ENCODE results near the gene TIRAP.

TIRAP gene

DNA sequence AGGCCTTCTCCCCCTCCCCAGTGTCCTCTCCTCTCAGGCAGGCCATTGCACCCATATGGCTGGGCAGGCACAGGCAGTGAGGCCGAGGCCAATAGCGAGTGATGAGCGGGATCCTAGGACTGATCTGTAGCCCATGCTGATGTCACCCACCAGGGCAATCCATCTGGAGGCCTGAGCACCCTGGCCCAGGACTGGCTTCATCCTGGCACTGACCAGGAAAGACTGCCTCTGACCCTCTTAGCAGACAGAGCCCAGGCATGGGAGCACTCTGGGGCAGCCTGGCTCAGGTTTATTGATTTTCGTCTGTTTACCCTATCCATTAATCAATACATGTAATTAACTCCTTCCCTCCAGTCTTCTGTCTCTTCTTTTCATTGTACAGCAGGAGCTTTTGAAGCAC is 5.1 kb upstream of the TIRAP start:
- Histone ChIP-seq H2AK5ac (ENCODE audit: low read length) (no peak overlapping the region), H3K79me1 (ENCODE audit: low read length) (peaks cover 2% of the 10 kb centered on the region), H3K27ac (ENCODE audit: low read depth, low read length) (no peak overlapping the region), H2AFZ (ENCODE audit: insufficient read depth, low read length, poor library complexity) (no peak overlapping the region), H4K12ac (ENCODE audit: low read depth, low read length) (no peak overlapping the region), H2BK5ac (ENCODE audit: low read depth, low read length, poor library complexity) (no peak overlapping the region), H2BK12ac (ENCODE audit: low read length) (no peak overlapping the region), H3K14ac (ENCODE audit: low read length) (no peak overlapping the region), H3K4me2 (ENCODE audit: low read length) (no peak overlapping the region), H4K8ac (ENCODE audit: low read depth, low read length) (no peak overlapping the region), H3K4me3 (ENCODE audit: low read depth, low read length) (no peak overlapping the region), H3K18ac (ENCODE audit: low read length) (no peak overlapping the region), H3K23ac (ENCODE audit: low read length) (no peak overlapping the region), H3K4me1 (ENCODE audit: control insufficient read depth in 1 of 2, insufficient read depth in 2 of 2, low read length in 2 of 2) (peaks cover 2 to 11% of the 10 kb centered on the region in 2 experiments), H4K91ac (ENCODE audit: low read depth, low read length) (no peak overlapping the region), H3K4ac (ENCODE audit: low read depth, low read length) (no peak overlapping the region), H3K79me2 (ENCODE audit: control insufficient read depth, insufficient read depth, low read length, poor library complexity) (no peaks in the 10 kb centered on the region), H3K9ac (ENCODE audit: low read length) (no peak overlapping the region), H2BK120ac (ENCODE audit: insufficient read depth, low read length, poor library complexity) (no peak overlapping the region), H3K36me3 (ENCODE audit: control insufficient read depth in 1 of 2, insufficient read depth in 2 of 2, low read length in 2 of 2) (peaks cover 39 to 45% of the 10 kb centered on the region in 2 experiments), H3K9me3 (ENCODE audit: insufficient read depth, low read depth, low read length) (no peaks in the 10 kb centered on the region), H3K27me3 (ENCODE audit: insufficient read depth, low read length) (no peaks in the 10 kb centered on the region)
- DNase-seq = no peak
- no CpG with 5 or more reads among the region's 4 CpGs for WGBS (ENCODE audit: extremely low coverage, insufficient coverage, insufficient read length)

- Histone ChIP-seq H4K8ac (ENCODE audit: low read depth, low read length) (no peak overlapping the region), H2BK12ac (ENCODE audit: low read length) (no peak overlapping the region), H4K91ac (ENCODE audit: low read depth, low read length) (no peak overlapping the region), H3K4me2 (ENCODE audit: low read length) (no peak overlapping the region), H3K18ac (ENCODE audit: low read length) (no peak overlapping the region), H3K4me3 (ENCODE audit: low read depth, low read length) (no peak overlapping the region), H3K79me1 (ENCODE audit: low read length) (peaks cover 8% of the 10 kb centered on the region), H3K79me2 (ENCODE audit: control insufficient read depth, insufficient read depth, low read length, poor library complexity) (peaks cover 6% of the 10 kb centered on the region), H2BK120ac (ENCODE audit: insufficient read depth, low read length, poor library complexity) (no peak overlapping the region), H2AK5ac (ENCODE audit: low read length) (no peak overlapping the region), H3K36me3 (ENCODE audit: control insufficient read depth in 1 of 2, insufficient read depth in 2 of 2, low read length in 2 of 2) (peaks cover 30 to 32% of the 10 kb centered on the region in 2 experiments), H3K23ac (ENCODE audit: low read length) (no peak overlapping the region), H3K4ac (ENCODE audit: low read depth, low read length) (no peak overlapping the region), H3K27me3 (ENCODE audit: insufficient read depth, low read length) (no peaks in the 10 kb centered on the region), H3K14ac (ENCODE audit: low read length) (no peak overlapping the region), H2AFZ (ENCODE audit: insufficient read depth, low read length, poor library complexity) (no peak overlapping the region), H3K9me3 (ENCODE audit: insufficient read depth, low read depth, low read length) (no peaks in the 10 kb centered on the region), H3K27ac (ENCODE audit: low read depth, low read length) (no peak overlapping the region), H4K12ac (ENCODE audit: low read depth, low read length) (no peak overlapping the region), H2BK5ac (ENCODE audit: low read depth, low read length, poor library complexity) (no peak overlapping the region), H3K9ac (ENCODE audit: low read length) (no peak overlapping the region), H3K4me1 (ENCODE audit: control insufficient read depth in 1 of 2, insufficient read depth in 2 of 2, low read length in 2 of 2) (peaks cover 6 to 17% of the 10 kb centered on the region in 2 experiments)
- no CpG with 5 or more reads among the region's 8 CpGs for WGBS (ENCODE audit: extremely low coverage, insufficient coverage, insufficient read length)
- DNase-seq = no peak
Measured at GRCh38 chr11:126279191-126279590, 3.7 kb upstream of the TIRAP start.

DNA sequence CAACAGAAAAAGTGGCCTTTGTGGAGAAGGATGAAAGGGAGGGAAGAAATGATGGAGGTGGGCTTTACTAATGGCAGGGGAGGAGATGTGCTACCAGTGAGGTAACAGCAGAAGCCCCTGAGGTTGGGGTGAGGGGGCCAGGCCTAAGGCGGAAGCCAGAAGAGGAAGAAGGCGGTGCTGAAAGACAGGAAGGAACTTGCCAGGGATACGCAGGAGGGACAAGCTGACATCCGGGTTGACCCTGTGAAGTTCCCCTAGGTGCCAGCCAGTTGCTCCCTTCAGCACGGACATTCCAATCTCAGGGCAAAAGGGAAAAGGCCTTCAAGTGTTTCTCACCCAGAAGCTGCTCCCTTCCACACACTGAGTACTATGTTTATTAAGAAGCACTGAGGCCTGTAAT is 2.3 kb upstream of the TIRAP start:
- Histone ChIP-seq H3K23ac (ENCODE audit: low read length) (no peak overlapping the region), H2AFZ (ENCODE audit: insufficient read depth, low read length, poor library complexity) (no peak overlapping the region), H3K18ac (ENCODE audit: low read length) (no peak overlapping the region), H2AK5ac (ENCODE audit: low read length) (no peak overlapping the region), H2BK120ac (ENCODE audit: insufficient read depth, low read length, poor library complexity) (no peak overlapping the region), H3K4me2 (ENCODE audit: low read length) (no peak overlapping the region), H2BK5ac (ENCODE audit: low read depth, low read length, poor library complexity) (no peak overlapping the region), H4K8ac (ENCODE audit: low read depth, low read length) (no peak overlapping the region), H3K9ac (ENCODE audit: low read length) (no peak overlapping the region), H2BK12ac (ENCODE audit: low read length) (no peak overlapping the region), H3K27me3 (ENCODE audit: insufficient read depth, low read length) (no peaks in the 10 kb centered on the region), H3K14ac (ENCODE audit: low read length) (no peak overlapping the region), H4K12ac (ENCODE audit: low read depth, low read length) (no peak overlapping the region), H3K36me3 (ENCODE audit: control insufficient read depth in 1 of 2, insufficient read depth in 2 of 2, low read length in 2 of 2) (peaks cover 18 to 20% of the 10 kb centered on the region in 2 experiments), H3K9me3 (ENCODE audit: insufficient read depth, low read depth, low read length) (no peaks in the 10 kb centered on the region), H3K4ac (ENCODE audit: low read depth, low read length) (no peak overlapping the region), H3K79me1 (ENCODE audit: low read length) (peaks cover 8% of the 10 kb centered on the region), H3K4me1 (ENCODE audit: control insufficient read depth in 1 of 2, insufficient read depth in 2 of 2, low read length in 2 of 2) (peaks cover 6 to 17% of the 10 kb centered on the region in 2 experiments), H4K91ac (ENCODE audit: low read depth, low read length) (no peak overlapping the region), H3K79me2 (ENCODE audit: control insufficient read depth, insufficient read depth, low read length, poor library complexity) (peaks cover 6% of the 10 kb centered on the region), H3K27ac (ENCODE audit: low read depth, low read length) (no peak overlapping the region), H3K4me3 (ENCODE audit: low read depth, low read length) (no peak overlapping the region)
- WGBS (ENCODE audit: extremely low coverage, insufficient coverage, insufficient read length) = no CpG with 5 or more reads among the region's 5 CpGs
- DNase-seq = no peak

DNA sequence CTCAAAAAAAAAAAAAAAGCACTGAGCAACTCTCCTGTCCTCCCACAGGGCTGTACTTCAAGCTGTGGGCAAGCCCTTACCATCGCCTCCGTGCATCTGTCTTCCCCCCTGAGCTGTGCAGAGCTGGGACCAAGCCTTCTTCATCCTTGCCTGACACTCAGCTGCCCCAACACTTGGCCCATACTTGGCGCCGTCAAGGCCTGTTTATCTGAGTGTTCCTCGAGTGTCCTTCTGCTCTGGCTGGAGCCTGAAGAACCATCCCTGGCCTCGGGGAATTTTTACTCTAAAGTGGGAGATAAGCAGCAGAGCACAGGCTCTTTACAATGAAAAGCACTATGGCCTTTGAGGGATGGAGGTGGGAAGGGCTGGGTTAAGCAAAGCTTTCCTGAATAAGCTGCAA is 1.6 kb upstream of the TIRAP start:
- Histone ChIP-seq H3K4ac (ENCODE audit: low read depth, low read length) (no peak overlapping the region), H3K27me3 (ENCODE audit: insufficient read depth, low read length) (no peaks in the 10 kb centered on the region), H3K18ac (ENCODE audit: low read length) (no peak overlapping the region), H2AK5ac (ENCODE audit: low read length) (no peak overlapping the region), H3K4me1 (ENCODE audit: control insufficient read depth in 1 of 2, insufficient read depth in 2 of 2, low read length in 2 of 2) (peaks cover 6 to 17% of the 10 kb centered on the region in 2 experiments), H3K4me3 (ENCODE audit: low read depth, low read length) (no peak overlapping the region), H2BK5ac (ENCODE audit: low read depth, low read length, poor library complexity) (no peak overlapping the region), H3K36me3 (ENCODE audit: control insufficient read depth in 1 of 2, insufficient read depth in 2 of 2, low read length in 2 of 2) (peaks cover 13% of the 10 kb centered on the region in 2 experiments), H3K79me2 (ENCODE audit: control insufficient read depth, insufficient read depth, low read length, poor library complexity) (peaks cover 6% of the 10 kb centered on the region), H2BK120ac (ENCODE audit: insufficient read depth, low read length, poor library complexity) (no peak overlapping the region), H4K91ac (ENCODE audit: low read depth, low read length) (no peak overlapping the region), H3K9ac (ENCODE audit: low read length) (no peak overlapping the region), H3K27ac (ENCODE audit: low read depth, low read length) (no peak overlapping the region), H3K14ac (ENCODE audit: low read length) (no peak overlapping the region), H3K9me3 (ENCODE audit: insufficient read depth, low read depth, low read length) (no peaks in the 10 kb centered on the region), H3K79me1 (ENCODE audit: low read length) (peaks cover 8% of the 10 kb centered on the region), H4K8ac (ENCODE audit: low read depth, low read length) (no peak overlapping the region), H2AFZ (ENCODE audit: insufficient read depth, low read length, poor library complexity) (no peak overlapping the region), H3K23ac (ENCODE audit: low read length) (no peak overlapping the region), H4K12ac (ENCODE audit: low read depth, low read length) (no peak overlapping the region), H2BK12ac (ENCODE audit: low read length) (no peak overlapping the region), H3K4me2 (ENCODE audit: low read length) (no peak overlapping the region)
- no CpG with 5 or more reads among the region's 6 CpGs for WGBS (ENCODE audit: extremely low coverage, insufficient coverage, insufficient read length)
- DNase-seq = no peak

All from trophoblast cell (in vitro differentiated cells and primary cell).